ENCODE measurements around the gene UST. TPM values are rescaled to one million over a fixed set of nuclear protein-coding genes. Genes with fewer than 3 reads are reported as not detected.
A peak's percentile ranks its signal among the peaks of the same experiment; 100 is the strongest.
"Not testable (repeated sequence)": the region's sequence is repeated elsewhere in the genome, so short reads cannot be mapped to it uniquely, and the experiment has no call there.

Gene UST
- total RNA-seq, 1 experiment from 2014 or later, result 11.3 TPM

DNA sequence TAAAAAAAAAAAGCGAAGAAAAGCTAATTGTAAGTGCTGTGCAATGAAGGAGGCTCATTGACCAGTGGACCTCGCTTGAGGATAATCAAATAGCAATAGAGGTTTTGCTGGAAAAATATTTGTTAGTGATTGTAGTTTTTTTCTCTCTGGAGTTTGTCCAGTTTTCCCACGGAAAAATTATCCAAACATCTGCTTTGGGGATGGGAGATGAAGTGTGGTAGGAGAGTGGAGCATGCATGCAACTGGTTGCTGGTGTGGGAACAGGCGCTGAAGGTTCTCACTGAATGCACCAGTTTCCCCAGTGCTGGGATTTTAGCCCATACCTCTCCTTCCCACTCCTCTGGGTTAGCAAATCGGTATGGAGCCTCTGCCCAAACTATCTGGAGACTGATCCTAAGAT, 288.9 kb downstream of the UST start:
- no peak for DNase-seq (ENCODE audit: low read depth)

GRCh38 chr6:149037051-149037671, 290.3 kb downstream of the UST start:
- DNase-seq (ENCODE audit: low read depth), result no peak

DNA sequence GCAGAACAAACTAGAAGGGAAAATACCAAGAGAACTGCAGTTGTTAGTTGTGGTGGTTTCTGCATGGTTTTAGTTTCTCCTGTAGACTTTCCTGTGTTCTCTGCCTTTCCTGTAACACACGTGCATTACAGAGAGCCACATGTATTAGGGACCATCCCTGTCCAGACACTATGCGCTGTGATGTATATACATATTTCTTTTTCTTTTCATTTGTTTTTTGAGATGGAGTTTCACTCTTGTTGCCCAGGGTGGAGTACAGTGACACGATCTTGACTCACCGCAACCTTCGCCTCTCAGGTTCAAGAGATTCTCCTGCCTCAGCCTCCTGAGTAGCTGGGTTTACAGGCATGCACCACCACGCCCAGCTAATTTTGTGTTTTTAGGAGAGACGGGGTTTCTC, 292.2 kb downstream of the UST start:
- not testable (repeated sequence) for DNase-seq (ENCODE audit: low read depth)

DNA sequence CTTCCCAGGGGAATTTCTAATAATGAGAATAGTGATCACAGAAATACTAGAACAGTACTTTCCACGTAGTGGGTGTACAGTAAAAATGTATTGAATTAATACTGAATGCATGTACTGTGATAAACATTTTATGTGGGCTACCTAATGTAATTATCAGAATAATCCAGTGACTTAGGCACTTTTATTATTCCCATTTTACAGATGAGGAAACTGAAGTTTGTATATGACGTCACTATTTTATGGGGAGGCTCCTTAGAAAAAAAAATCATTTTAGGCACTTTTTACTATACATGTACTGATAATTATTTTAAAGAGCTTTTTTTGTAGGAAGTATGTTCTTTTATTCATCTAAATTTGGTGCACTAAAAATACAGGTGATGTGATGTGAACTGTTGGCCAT, 295.1 kb downstream of the UST start:
- DNase-seq (ENCODE audit: low read depth), result no peak

GRCh38 chr6:149043476-149044130, 296.8 kb downstream of the UST start:
- peak; percentile 45 for DNase-seq (ENCODE audit: low read depth)

GRCh38 chr6:149044528-149044927, 297.7 kb downstream of the UST start:
- no peak for DNase-seq (ENCODE audit: low read depth)

- peak; percentile 26 for DNase-seq (ENCODE audit: low read depth)
These were observed 298.6 kb downstream of the UST start for GRCh38 chr6:149045404-149045803.

DNA sequence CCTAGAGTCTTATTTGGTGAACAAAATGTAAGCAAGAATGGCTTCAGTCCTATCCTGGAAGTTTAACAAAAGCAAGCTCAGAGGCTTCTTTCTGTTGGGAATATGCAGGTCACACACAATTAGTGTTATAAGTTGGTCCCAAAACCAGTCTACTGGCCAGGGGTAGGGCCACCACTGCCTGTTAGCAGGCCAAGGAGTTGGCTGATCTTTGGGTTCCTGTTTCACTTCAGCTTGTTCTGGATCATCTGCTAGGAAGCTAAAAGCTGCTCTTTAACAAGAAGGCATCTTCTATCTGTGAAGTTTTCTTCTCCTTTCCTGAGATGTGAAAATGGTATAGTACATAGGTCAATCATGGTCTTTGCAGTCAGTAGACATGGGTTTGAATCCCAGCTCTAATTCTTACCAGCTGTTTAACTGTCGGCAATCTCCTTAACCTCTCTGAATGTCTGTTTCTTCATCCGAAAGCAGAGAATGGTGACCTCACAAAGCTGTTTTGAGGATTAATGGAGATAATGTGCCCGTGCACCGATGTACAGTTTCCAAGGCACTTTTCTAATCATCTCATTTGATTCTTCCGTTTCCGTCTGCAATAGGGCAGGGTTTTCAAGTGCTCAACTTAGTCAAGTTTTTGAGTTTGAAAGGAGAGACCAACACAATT, 299.5 kb downstream of the UST start:
- no peak for DNase-seq (ENCODE audit: low read depth)

DNA sequence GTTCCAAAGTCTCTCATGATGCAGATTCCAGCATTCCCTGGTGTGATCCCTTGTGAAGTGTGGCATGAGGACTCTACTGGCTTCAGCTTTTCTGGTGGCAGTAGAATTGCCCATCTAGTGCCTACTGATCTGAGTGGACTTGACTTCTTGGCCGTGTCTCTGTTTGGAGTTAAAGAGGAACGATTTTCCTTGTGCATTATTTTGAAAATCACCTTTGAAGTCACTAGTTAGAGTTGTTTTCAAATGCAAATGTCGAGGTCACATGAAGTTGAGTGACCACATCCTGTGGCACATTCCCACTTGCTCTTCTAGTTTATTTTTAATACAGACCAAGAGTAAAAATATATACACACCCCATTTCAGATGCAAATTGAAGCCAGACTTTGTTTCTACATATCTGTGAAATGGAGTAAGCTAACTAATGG, 300.0 kb downstream of the UST start:
- peak; percentile 76 for DNase-seq (ENCODE audit: low read depth)

DNA sequence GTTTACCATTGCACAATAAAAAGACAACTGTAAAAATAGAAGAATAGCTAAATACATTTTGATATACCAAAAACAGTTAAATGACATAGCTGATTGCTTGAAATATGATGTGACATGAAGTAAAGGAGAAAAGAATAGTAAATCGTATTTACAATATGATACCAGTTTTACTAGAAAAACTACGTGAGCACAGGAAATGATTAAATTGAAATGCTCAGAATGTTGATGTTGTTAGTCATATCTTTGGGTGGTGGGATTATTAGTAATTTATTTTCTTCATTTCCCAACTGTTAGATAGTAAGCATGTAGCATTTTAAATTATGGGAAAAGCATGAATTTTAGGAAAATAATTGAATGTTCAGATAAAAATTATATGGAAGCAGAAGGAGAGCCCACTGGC, 302.4 kb downstream of the UST start:
- DNase-seq (ENCODE audit: low read depth), result peak; percentile 60

DNA sequence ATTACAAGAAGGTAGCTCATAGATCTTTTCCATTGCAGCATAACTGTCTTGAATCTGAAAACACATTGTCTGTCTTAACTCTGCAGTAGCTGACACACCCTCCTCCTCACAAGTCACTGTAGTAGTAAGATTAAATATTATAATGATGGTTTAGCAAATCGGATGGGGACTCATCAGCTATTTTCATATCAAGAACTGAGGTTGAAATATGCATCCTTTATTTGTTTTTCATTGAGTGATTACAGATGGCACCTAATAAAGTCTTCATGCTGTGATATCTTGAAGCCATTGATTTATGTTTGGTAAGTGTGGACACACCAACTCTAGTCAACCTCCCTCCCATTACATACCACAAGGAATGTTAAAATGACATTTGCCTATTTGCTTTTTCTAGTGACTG, 303.3 kb downstream of the UST start:
- DNase-seq (ENCODE audit: low read depth), result no peak

GRCh38 chr6:149052350-149053106, 305.7 kb downstream of the UST start:
- DNase-seq (ENCODE audit: low read depth), result no peak

GRCh38 chr6:149053848-149054558, 307.2 kb downstream of the UST start:
- DNase-seq (ENCODE audit: low read depth), result no peak

GRCh38 chr6:149054559-149055194, 307.8 kb downstream of the UST start:
- no peak for DNase-seq (ENCODE audit: low read depth)

- no peak for DNase-seq (ENCODE audit: low read depth)
These were observed 308.5 kb downstream of the UST start for GRCh38 chr6:149055195-149055899.

GRCh38 chr6:149056777-149057463, 310.1 kb downstream of the UST start:
- no peak for DNase-seq (ENCODE audit: low read depth)

GRCh38 chr6:149057464-149057840, 310.6 kb downstream of the UST start:
- DNase-seq (ENCODE audit: low read depth), result no peak

DNA sequence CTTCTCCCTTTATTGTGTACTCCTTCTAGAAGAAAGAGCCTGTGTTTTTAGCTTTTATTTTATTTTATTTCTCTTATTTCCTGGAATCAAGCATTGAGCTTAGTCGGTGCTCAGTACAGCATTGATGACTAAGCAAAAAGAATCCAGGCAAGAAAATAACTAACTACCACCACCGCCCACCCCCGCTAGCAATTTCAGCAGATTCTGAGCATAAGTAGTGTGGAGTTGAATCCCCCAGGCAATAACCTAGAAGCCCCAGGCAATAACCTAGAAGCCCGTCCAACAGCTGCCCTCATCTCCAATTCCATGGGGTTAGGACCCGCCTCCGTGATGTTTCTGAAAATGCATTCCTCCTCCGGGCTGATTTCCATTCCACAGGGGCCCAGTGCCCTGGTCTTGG, 312.7 kb downstream of the UST start:
- DNase-seq (ENCODE audit: low read depth), result no peak

DNA sequence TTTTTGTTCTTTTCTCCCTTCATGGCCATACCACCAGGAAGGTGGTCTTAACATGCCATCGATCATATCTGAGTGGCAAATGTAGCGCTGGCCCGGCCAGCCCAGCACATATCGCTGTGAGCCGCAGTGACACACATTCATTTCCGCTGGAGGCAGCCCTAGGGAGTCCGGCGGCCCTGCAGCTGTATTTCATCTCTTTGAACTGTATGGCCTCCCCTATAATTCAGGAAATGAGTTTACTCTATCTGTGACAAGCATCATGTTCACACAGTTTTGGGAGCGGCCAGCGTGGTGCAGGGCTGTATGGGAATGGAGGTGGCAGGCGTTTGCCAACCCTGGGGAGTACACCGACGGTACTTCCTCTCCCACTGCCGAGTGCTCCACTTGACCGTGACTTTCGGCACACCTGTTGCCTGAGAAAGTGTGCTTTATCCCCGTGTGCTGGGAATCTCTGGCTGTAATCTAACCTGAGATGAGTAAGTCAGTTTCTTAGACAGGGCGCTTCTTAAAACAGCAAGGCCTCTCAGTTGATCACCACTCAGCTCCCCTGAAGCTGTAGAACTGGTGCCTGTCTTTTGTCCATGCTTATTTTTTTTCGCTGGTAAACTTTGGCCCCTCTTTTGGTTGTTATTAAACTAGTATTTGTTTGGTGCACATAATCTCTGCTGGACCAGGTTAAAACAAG, 313.6 kb downstream of the UST start:
- DNase-seq (ENCODE audit: low read depth), result no peak

Measured in M059J (cell line).